HEK293T (cell line): ENCODE measurements around the gene NINJ2.

Experiments
- ELF4 ChIP-seq: fragments of 450-650 bp; IDR thresholded peaks from 2 replicates; pipeline ENCODE4 v1.6.1; 2017; ENCODE audit warnings: antibody characterized with exemption
- FOXK2 ChIP-seq: fragments of 450-650 bp; IDR thresholded peaks from 2 replicates; pipeline ENCODE4 v1.6.1; 2016; ENCODE audit warnings: mild to moderate bottlenecking
- SP1 ChIP-seq: fragments of 450-650 bp; IDR thresholded peaks from 2 replicates; pipeline ENCODE4 v1.6.1; 2017
- SUZ12 ChIP-seq: fragments of 450-650 bp; IDR thresholded peaks from 2 replicates; pipeline ENCODE4 v1.6.1; 2016; ENCODE audit warnings: mild to moderate bottlenecking

DNA sequence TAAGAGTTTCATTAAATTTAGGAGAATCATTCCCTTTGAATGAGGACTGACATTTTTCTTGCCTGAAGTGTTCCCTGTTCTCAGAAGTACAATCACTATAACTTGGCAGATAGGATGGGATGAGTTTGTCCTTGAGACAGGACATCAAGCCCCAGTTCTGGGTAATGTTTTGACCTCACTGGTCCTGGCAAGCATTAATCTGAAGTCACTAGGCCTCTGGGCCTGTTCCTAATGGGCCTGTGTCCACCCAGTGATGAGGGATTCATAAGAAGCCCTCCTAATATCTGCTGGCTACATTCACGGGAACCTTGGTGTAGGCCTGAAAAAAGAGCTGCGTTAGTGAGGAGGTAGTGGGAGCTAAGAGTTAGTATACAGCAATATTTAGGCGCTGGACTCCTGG, 37.2 kb downstream of the NINJ2 start:
- TF ChIP-seq SUZ12 (no peak), ELF4 (no peak), SP1 (no peak), FOXK2 (no peak)
